IPS DF 6.9 (cell line): ENCODE measurements around the gene SUSD3.

Experiments
- DNase-seq: peaks from one replicate; pipeline ENCODE4 v3.0.0-alpha.2; 2013; ENCODE audit warnings: low read depth, low spot score
- H3K27ac ChIP-seq: one replicate; pipeline ENCODE4 v1.5.1; 2013; ENCODE audit warnings: low read length, control low read depth
- H3K27me3 ChIP-seq: 2 replicates; pipeline ENCODE4 v1.6.1; 2013; ENCODE audit warnings: mild to moderate bottlenecking, low read length; ENCODE audit not compliant: control insufficient read depth, insufficient read depth
- H3K36me3 ChIP-seq: 2 replicates; pipeline ENCODE4 v1.6.1; 2013; ENCODE audit warnings: low read length; ENCODE audit not compliant: control insufficient read depth, insufficient read depth
- H3K4me1 ChIP-seq: 2 replicates; pipeline ENCODE4 v1.6.1; 2013; ENCODE audit warnings: low read length; ENCODE audit not compliant: control insufficient read depth, insufficient read depth
- H3K4me3 ChIP-seq: 2 replicates; pipeline ENCODE4 v1.5.1; 2013; ENCODE audit warnings: mild to moderate bottlenecking, low read length
- H3K9me3 ChIP-seq: 2 replicates; pipeline ENCODE4 v1.6.1; 2013; ENCODE audit warnings: low read length, inconsistent platforms; ENCODE audit not compliant: control insufficient read depth, insufficient read depth
- WGBS: extraction: QIAGEN DNeasy Blood & Tissue Kit; methylation state at CpG from one replicate; pipeline ENCODE4 v1.1.7; 2013; ENCODE audit warnings: mixed read lengths, missing lambda C conversion rate; ENCODE audit not compliant: insufficient read length, insufficient coverage; 5-methylcytosine and 5-hydroxymethylcytosine counted together

The SUSD3 gene

DNA sequence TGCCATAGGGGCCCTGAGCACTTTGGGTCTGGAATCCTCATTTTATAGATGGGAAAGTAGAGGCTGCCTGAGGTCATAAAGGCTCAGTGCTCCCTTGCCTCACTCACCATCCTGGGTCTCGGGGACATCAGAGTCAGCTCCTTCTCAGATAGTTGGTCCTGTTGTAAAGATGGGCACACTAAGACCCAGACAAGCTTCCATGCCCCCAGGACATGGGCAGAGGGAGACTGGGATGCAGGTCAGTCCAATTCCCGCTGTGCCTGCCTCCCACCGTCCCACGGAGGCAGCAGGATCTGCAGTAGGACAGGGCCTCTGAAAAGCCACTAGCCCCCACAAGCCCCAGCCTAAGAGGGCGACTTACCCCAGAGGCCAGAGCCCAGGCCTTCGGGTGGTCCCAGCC is 19.0 kb upstream of the SUSD3 start:
- no peaks in the 10 kb centered on the region; the same call in 1 of the 2 replicates for H3K36me3 ChIP-seq
- no peak for DNase-seq
- H3K4me1 ChIP-seq, result peaks cover 6% of the 10 kb centered on the region; the same call in 1 of the 2 replicates
- H3K27me3 ChIP-seq, result no peaks in the 10 kb centered on the region
- no peak overlapping the region for H3K27ac ChIP-seq
- WGBS, result no CpG with 5 or more reads among the region's 6 CpGs
- H3K9me3 ChIP-seq, result no peaks in the 10 kb centered on the region
- no peak overlapping the region for H3K4me3 ChIP-seq

DNA sequence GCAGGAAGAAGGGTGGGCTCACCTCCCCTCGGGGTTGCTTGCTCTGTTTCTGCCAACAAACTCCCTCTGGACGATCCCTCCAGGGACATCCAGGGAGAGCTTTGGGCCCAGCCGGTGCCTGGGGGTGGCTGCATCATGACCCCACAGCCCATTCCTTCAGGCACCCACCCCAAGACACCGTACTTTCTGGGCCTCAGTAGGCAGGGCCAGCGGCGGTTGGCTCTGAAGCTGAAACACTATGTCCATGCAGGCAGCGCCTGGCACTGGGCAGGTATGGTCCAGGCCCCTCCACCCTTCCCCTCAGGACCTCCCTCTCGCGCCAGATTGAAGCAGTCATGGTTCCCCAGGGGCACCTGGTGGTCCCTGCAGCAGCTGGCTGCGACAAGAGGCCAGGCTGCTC is 18.5 kb upstream of the SUSD3 start:
- Histone ChIP-seq H3K27me3 (no peaks in the 10 kb centered on the region), H3K4me3 (no peak overlapping the region), H3K4me1 (peaks cover 6% of the 10 kb centered on the region; the same call in 1 of the 2 replicates), H3K27ac (no peak overlapping the region), H3K9me3 (no peaks in the 10 kb centered on the region), H3K36me3 (no peaks in the 10 kb centered on the region; the same call in 1 of the 2 replicates)
- no peak for DNase-seq
- WGBS, result no CpG with 5 or more reads among the region's 10 CpGs

DNA sequence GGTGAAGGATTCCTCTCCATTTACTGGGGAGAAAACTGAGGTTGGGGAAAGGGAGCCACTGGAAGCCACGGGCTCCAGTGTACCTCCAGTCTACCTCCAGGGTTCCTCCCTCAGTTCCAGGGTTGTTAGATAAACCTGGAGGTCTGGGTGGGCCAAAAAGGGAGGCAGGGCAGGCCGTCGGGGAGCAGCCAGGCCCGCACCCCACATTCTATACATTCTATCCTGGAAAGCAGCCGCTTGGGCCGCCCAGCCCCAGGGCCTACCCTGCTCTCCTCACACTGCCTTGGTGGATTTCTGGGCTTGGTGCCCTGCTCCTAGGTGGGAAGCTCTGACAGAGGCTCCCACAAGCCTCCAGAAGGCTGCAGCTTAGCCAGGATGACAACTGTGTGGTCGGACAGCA is 18.1 kb upstream of the SUSD3 start:
- no peak overlapping the region for H3K27ac ChIP-seq
- no CpG with 5 or more reads among the region's 7 CpGs for WGBS

DNA sequence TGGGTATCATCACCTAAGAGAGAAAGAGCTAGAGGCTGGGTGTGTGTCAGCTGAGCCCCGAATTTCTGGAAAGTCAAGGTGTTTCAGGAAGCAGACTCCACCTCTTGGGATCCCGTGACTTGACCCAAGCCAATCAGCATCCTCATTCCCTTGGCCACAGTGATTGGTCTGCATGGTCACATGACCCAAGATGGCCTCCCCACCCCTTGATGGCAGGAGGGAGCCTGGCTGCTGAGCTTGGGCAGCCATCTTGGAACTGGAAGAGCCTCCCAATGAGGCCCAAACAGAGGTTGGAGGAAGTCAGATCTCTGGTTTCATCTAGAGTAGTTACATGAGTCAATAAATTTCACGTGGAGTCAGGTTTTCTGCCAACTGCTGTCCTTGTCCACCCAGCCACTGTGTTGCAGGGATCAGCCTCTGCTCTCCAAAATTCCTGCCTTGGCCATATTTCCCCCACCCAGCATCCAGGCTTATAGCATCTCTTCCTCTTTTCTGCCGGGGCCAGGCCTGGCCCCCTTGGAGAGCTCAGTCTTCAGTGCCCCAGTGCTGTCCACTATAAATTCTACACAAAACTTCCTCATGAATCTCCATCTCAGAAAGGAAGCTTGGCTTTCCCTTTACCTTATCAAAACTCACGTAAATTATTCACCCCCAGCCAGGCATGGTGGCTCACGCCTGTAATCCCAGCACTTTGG is 17.2 kb upstream of the SUSD3 start:
- DNase-seq, result no peak
- no CpG with 5 or more reads among the region's 6 CpGs for WGBS
- H3K27me3 ChIP-seq, result no peaks in the 10 kb centered on the region
- H3K36me3 ChIP-seq, result no peaks in the 10 kb centered on the region; the same call in 1 of the 2 replicates
- H3K9me3 ChIP-seq, result no peaks in the 10 kb centered on the region
- no peak overlapping the region for H3K4me3 ChIP-seq
- no peak overlapping the region for H3K27ac ChIP-seq
- H3K4me1 ChIP-seq, result peaks cover 6% of the 10 kb centered on the region; the same call in 1 of the 2 replicates

More for the DNA sequence above, 18.1 kb upstream of the SUSD3 start:
- Histone ChIP-seq H3K4me1 (peaks cover 6% of the 10 kb centered on the region; the same call in 1 of the 2 replicates), H3K4me3 (no peak overlapping the region), H3K9me3 (no peaks in the 10 kb centered on the region), H3K36me3 (no peaks in the 10 kb centered on the region; the same call in 1 of the 2 replicates), H3K27me3 (no peaks in the 10 kb centered on the region)
- no peak for DNase-seq

DNA sequence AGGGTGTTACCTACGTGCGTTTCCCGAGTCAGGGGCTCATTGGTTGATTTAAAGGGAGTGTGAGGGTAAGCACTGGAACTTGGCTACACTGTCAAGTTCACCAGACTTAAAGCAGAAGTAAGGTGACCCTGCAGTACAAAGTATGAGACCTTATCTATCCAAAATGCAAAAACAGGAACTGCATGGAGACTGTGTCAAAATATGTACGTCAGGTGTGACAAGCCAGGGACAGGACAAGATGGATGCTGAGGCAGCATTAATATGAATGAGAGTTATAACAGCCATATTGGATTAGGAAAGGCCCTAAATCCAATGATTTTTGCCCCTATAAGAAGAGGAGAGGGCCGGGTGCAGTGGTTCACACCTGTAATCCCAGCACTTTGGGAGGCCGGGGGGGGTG is 15.4 kb upstream of the SUSD3 start:
- Histone ChIP-seq H3K36me3 (no peaks in the 10 kb centered on the region), H3K27me3 (no peaks in the 10 kb centered on the region; the same call in 1 of the 2 replicates), H3K27ac (no peak overlapping the region), H3K4me1 (0 out of 2 replicates have a peak, but pooled peaks cover 1% of the 10 kb centered on the region), H3K4me3 (no peak overlapping the region), H3K9me3 (no peaks in the 10 kb centered on the region)
- no CpG with 5 or more reads among the region's 6 CpGs for WGBS
- DNase-seq, result no peak

DNA sequence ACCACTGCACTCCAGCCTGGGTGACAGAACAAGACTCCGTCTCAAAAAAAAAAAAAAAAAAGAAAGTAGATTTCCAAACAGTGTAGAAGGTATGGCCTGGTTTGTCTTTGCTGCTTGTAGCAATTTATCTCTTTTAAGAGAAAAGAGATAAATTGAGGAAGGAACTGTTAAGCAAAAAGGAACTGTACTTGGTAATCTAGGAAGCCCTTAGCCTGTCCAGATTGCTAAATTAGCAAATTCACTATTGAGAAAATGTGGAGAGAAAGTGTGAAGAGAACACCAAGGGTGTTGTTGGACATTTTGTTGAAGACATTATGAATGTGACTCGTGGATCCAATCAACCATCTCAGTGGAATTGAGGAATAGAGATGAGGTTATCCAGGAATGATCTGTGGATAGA is 13.0 kb upstream of the SUSD3 start:
- H3K4me3 ChIP-seq, result no peak overlapping the region
- 0 out of 2 replicates have a peak, but pooled peaks cover 1% of the 10 kb centered on the region for H3K4me1 ChIP-seq
- no peaks in the 10 kb centered on the region; the same call in 1 of the 2 replicates for H3K27me3 ChIP-seq
- DNase-seq, result no peak
- no peaks in the 10 kb centered on the region for H3K36me3 ChIP-seq
- no peak overlapping the region for H3K27ac ChIP-seq
- WGBS, result no CpG with 5 or more reads among the region's 2 CpGs
- H3K9me3 ChIP-seq, result no peaks in the 10 kb centered on the region

DNA sequence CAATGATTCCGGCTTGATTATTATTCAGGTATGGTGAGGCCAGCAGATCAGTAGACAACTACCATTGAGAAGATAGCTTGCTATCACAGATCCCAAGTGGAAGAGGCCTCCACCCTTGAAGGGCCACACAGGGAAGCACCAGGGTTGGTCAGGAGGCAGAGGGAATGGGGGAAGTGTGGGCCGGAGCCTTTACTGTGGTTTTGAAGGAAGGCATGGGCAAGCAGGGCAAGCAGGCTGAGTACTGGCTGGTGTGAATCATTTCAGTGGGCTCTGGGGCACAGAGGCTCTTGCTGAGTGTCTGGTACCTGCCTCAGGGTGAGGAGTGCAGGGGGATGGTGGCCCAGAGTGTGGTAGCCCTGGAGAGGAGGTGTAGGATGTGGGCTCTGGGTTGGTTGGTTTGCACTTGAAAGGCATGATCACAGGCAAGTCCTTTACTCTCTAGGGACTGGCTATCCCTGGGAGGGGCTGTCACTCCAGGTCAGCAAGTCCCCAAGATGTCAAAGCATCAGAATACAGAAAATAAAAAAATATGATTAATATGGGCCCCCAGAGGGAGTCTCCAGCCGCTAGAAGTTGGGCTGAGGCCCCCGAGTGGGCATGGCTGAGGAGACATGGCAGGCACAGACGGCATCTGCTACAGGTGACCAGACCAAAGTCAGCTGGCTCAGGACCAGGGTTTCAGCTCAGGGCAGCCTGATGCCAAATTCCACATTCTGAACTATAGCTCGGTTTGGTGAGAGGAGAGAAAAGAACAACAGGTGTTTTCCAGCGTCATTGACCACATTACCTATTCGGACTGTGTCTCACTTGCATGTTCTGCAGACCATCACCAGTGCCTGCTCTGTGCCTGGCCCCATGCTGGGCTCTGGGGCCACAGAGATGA is 9.7 kb upstream of the SUSD3 start:
- no CpG with 5 or more reads among the region's 8 CpGs for WGBS
- no peak for DNase-seq
- H3K9me3 ChIP-seq, result no peaks in the 10 kb centered on the region
- H3K27ac ChIP-seq, result no peak overlapping the region
- H3K27me3 ChIP-seq, result no peaks in the 10 kb centered on the region; the same call in 1 of the 2 replicates
- no peaks in the 10 kb centered on the region for H3K36me3 ChIP-seq
- no peak overlapping the region for H3K4me3 ChIP-seq
- peaks cover 5% of the 10 kb centered on the region; the same call in 1 of the 2 replicates for H3K4me1 ChIP-seq

DNA sequence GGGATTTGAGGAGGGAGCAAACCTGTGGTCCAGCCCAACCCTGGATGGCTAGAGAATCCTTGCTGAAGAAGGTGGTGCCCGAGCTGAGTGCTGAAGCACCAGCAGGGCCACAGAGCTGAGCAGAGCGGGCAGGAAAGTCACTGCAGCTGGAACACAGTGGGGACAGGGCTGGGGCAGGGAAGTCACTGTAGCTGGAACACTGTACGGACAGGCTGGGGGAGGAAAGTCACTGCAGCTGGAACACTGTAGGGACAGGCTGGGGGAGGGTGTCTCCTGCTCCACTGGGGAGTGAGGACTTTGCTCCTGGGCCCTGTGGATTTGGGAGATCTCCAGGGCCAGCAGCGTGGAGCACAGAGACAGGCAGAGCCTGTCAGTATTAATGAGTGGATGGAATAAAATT is 9.0 kb upstream of the SUSD3 start:
- H3K9me3 ChIP-seq, result no peaks in the 10 kb centered on the region
- no peaks in the 10 kb centered on the region; the same call in 1 of the 2 replicates for H3K27me3 ChIP-seq
- no CpG with 5 or more reads among the region's 4 CpGs for WGBS
- H3K27ac ChIP-seq, result no peak overlapping the region
- no peak for DNase-seq
- peaks cover 5% of the 10 kb centered on the region; the same call in 1 of the 2 replicates for H3K4me1 ChIP-seq
- H3K36me3 ChIP-seq, result no peaks in the 10 kb centered on the region
- H3K4me3 ChIP-seq, result no peak overlapping the region

DNA sequence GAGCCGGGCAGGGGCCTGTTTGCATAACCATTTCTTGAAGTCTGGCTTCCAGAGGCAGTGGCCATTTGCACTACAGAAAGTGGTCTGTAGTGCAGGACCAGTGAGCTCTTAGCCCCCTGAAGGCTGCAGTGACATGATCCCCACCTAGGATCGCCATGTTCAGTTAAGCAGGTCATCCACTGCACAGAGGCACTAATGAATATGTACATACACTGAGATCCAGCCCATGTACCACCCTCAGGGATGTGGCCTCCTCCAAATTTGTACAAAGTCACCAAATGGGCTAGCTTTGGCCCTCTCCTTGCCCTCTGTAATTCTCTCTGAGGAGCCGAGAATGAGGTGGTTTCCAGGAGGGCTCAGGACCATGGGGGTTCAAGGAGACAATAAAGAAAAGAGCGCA is 8.3 kb upstream of the SUSD3 start:
- no peak for DNase-seq
- Histone ChIP-seq H3K4me3 (no peak overlapping the region), H3K27me3 (no peaks in the 10 kb centered on the region; the same call in 1 of the 2 replicates), H3K27ac (no peak overlapping the region), H3K36me3 (no peaks in the 10 kb centered on the region), H3K9me3 (no peaks in the 10 kb centered on the region), H3K4me1 (peaks cover 5% of the 10 kb centered on the region)
- no CpG with 5 or more reads among the region's 4 CpGs for WGBS

DNA sequence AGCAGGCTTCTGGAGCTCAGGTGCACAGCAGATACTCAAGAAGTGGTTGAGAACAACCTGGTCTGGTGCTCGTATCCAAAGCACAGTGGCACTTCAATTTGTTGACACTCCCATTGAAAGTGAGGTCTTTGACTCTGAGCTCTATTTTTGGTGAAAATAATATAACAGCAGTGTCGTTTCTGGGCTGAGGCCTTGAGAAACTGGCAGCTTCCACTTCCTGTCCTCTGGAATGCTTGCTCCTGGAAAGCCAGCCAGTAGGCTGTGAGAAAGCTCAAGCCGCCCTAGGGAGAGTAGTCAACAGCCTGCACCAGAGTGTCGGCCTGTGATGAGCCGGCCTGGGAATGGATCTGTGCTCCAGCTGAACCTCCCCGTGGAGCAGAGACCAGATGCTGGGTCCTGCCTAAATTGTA is 6.8 kb upstream of the SUSD3 start:
- no CpG with 5 or more reads among the region's 6 CpGs for WGBS

More for the DNA sequence above, 6.8 kb upstream of the SUSD3 start:
- DNase-seq, result no peak
- no peaks in the 10 kb centered on the region; the same call in 1 of the 2 replicates for H3K27me3 ChIP-seq
- H3K4me3 ChIP-seq, result no peak overlapping the region
- no peak overlapping the region for H3K27ac ChIP-seq
- no peaks in the 10 kb centered on the region for H3K36me3 ChIP-seq
- no peaks in the 10 kb centered on the region for H3K9me3 ChIP-seq
- peaks cover 5% of the 10 kb centered on the region for H3K4me1 ChIP-seq
